ENCODE data around the gene PRM1.

DNA sequence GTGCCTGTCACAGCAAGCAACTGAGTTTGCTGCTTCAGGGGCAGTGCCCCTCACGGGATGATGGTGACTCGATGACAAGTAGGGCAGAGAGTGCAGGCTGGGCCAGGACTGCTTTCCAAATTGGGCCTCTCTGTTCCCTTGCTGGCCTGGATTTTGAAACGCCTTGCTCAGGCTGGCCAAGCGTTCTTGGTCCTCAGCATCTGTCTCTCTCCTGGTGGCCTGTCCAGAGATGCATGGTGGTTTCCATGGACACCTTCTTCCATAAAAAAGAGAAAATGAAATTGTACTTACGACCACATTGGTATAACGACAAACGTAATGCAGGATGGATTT, 19.4 kb upstream of the PRM1 start:
- TF ChIP-seq CTCF (conservative IDR thresholded peaks at IDR 0.05; ENCODE audit: low read depth, low read length) (no peak), POLR2A (IDR thresholded peaks at IDR 0.05; ENCODE audit: low read depth, low read length) (no peak), RFX5 (IDR thresholded peaks at IDR 0.05; ENCODE audit: low read depth, low read length) (no peak), MXI1 (IDR thresholded peaks at IDR 0.05; ENCODE audit: borderline replicate concordance, low read depth, low read length) (no peak), RAD21 (IDR thresholded peaks at IDR 0.05; ENCODE audit: low read length) (no peak), USF2 (IDR thresholded peaks at IDR 0.05; ENCODE audit: low read depth, low read length) (no peak), CEBPB (IDR thresholded peaks at IDR 0.05; ENCODE audit: low read depth, low read length) (no peak), BHLHE40 (IDR thresholded peaks at IDR 0.05; ENCODE audit: low read depth, low read length) (no peak), RCOR1 (IDR thresholded peaks at IDR 0.05; ENCODE audit: insufficient replicate concordance, low read length) (no peak), MAFK (IDR thresholded peaks at IDR 0.05; ENCODE audit: low read depth, low read length) (no peak), NFE2L2 (IDR thresholded peaks at IDR 0.05; ENCODE audit: low read depth, low read length) (no peak), MAZ (IDR thresholded peaks at IDR 0.05; ENCODE audit: borderline replicate concordance, low read depth, low read length) (no peak), SMC3 (IDR thresholded peaks at IDR 0.05; ENCODE audit: low read depth, low read length) (no peak), FOS (IDR thresholded peaks at IDR 0.05; ENCODE audit: low read depth, low read length) (no peak)
